ENCODE data around the gene RCN1.
"Not testable (repeated sequence)": the region's sequence is repeated elsewhere in the genome, so short reads cannot be mapped to it uniquely, and the experiment has no call there.

RCN1 gene

GRCh38 chr11:32063031-32063430 lies 27.8 kb upstream of the RCN1 start:
- H3K4me1 ChIP-seq (ENCODE audit: control insufficient read depth, insufficient read depth, low read length); H3K4me3 ChIP-seq (ENCODE audit: low read length); H3K9me3 ChIP-seq (ENCODE audit: control insufficient read depth, low read length); H3K36me3 ChIP-seq (ENCODE audit: control insufficient read depth, insufficient read depth, low read length); H3K9ac ChIP-seq (ENCODE audit: low read length): not testable (repeated sequence)
- H3K27me3 ChIP-seq (ENCODE audit: control insufficient read depth, insufficient read depth, low read length): peaks cover 30% of the 10 kb centered on the region

GRCh38 chr11:32065865-32066629 lies 24.8 kb upstream of the RCN1 start:
- H3K9ac ChIP-seq (ENCODE audit: low read length): no peak overlapping the region

GRCh38 chr11:32068134-32068870 lies 22.6 kb upstream of the RCN1 start:
- no peak overlapping the region for H3K4me3 ChIP-seq (ENCODE audit: low read length)
- H3K27me3 ChIP-seq (ENCODE audit: control insufficient read depth, insufficient read depth, low read length): peaks cover 49% of the 10 kb centered on the region
- H3K4me1 ChIP-seq (ENCODE audit: control insufficient read depth, insufficient read depth, low read length): no peaks in the 10 kb centered on the region
- H3K36me3 ChIP-seq (ENCODE audit: control insufficient read depth, insufficient read depth, low read length): no peaks in the 10 kb centered on the region
- no peaks in the 10 kb centered on the region for H3K9me3 ChIP-seq (ENCODE audit: control insufficient read depth, low read length)
- H3K9ac ChIP-seq (ENCODE audit: low read length): no peak overlapping the region

More at GRCh38 chr11:32065865-32066629, 24.8 kb upstream of the RCN1 start:
- Histone ChIP-seq H3K27me3 (ENCODE audit: control insufficient read depth, insufficient read depth, low read length) (peaks cover 46% of the 10 kb centered on the region), H3K9me3 (ENCODE audit: control insufficient read depth, low read length) (no peaks in the 10 kb centered on the region), H3K4me3 (ENCODE audit: low read length) (no peak overlapping the region), H3K4me1 (ENCODE audit: control insufficient read depth, insufficient read depth, low read length) (no peaks in the 10 kb centered on the region), H3K36me3 (ENCODE audit: control insufficient read depth, insufficient read depth, low read length) (no peaks in the 10 kb centered on the region)

- Histone ChIP-seq H3K4me1 (ENCODE audit: control insufficient read depth, insufficient read depth, low read length) (no peaks in the 10 kb centered on the region), H3K9me3 (ENCODE audit: control insufficient read depth, low read length) (no peaks in the 10 kb centered on the region), H3K9ac (ENCODE audit: low read length) (no peak overlapping the region), H3K27me3 (ENCODE audit: control insufficient read depth, insufficient read depth, low read length) (peaks cover 49% of the 10 kb centered on the region), H3K36me3 (ENCODE audit: control insufficient read depth, insufficient read depth, low read length) (no peaks in the 10 kb centered on the region), H3K4me3 (ENCODE audit: low read length) (no peak overlapping the region)
These were observed 21.4 kb upstream of the RCN1 start for GRCh38 chr11:32069361-32070058.

- Histone ChIP-seq H3K4me3 (ENCODE audit: low read length) (no peak overlapping the region), H3K27me3 (ENCODE audit: control insufficient read depth, insufficient read depth, low read length) (peaks cover 42% of the 10 kb centered on the region), H3K4me1 (ENCODE audit: control insufficient read depth, insufficient read depth, low read length) (no peaks in the 10 kb centered on the region), H3K36me3 (ENCODE audit: control insufficient read depth, insufficient read depth, low read length) (no peaks in the 10 kb centered on the region), H3K9me3 (ENCODE audit: control insufficient read depth, low read length) (no peaks in the 10 kb centered on the region), H3K9ac (ENCODE audit: low read length) (no peak overlapping the region)
These were observed 20.2 kb upstream of the RCN1 start for GRCh38 chr11:32070692-32071091.

- Histone ChIP-seq H3K9me3 (ENCODE audit: control insufficient read depth, low read length) (no peaks in the 10 kb centered on the region), H3K4me3 (ENCODE audit: low read length) (no peak overlapping the region), H3K27me3 (ENCODE audit: control insufficient read depth, insufficient read depth, low read length) (peaks cover 36% of the 10 kb centered on the region), H3K4me1 (ENCODE audit: control insufficient read depth, insufficient read depth, low read length) (no peaks in the 10 kb centered on the region), H3K36me3 (ENCODE audit: control insufficient read depth, insufficient read depth, low read length) (no peaks in the 10 kb centered on the region), H3K9ac (ENCODE audit: low read length) (no peak overlapping the region)
These were observed 19.1 kb upstream of the RCN1 start for GRCh38 chr11:32071811-32072210.

GRCh38 chr11:32072872-32073643 lies 17.8 kb upstream of the RCN1 start:
- Histone ChIP-seq H3K36me3 (ENCODE audit: control insufficient read depth, insufficient read depth, low read length) (no peaks in the 10 kb centered on the region), H3K9ac (ENCODE audit: low read length) (no peak overlapping the region), H3K9me3 (ENCODE audit: control insufficient read depth, low read length) (no peaks in the 10 kb centered on the region), H3K27me3 (ENCODE audit: control insufficient read depth, insufficient read depth, low read length) (peaks cover 29% of the 10 kb centered on the region), H3K4me1 (ENCODE audit: control insufficient read depth, insufficient read depth, low read length) (no peaks in the 10 kb centered on the region), H3K4me3 (ENCODE audit: low read length) (no peak overlapping the region)

- H3K4me1 ChIP-seq (ENCODE audit: control insufficient read depth, insufficient read depth, low read length): no peaks in the 10 kb centered on the region
- H3K9ac ChIP-seq (ENCODE audit: low read length): no peak overlapping the region
- no peaks in the 10 kb centered on the region for H3K9me3 ChIP-seq (ENCODE audit: control insufficient read depth, low read length)
- no peaks in the 10 kb centered on the region for H3K36me3 ChIP-seq (ENCODE audit: control insufficient read depth, insufficient read depth, low read length)
- peaks cover 24% of the 10 kb centered on the region for H3K27me3 ChIP-seq (ENCODE audit: control insufficient read depth, insufficient read depth, low read length)
- no peak overlapping the region for H3K4me3 ChIP-seq (ENCODE audit: low read length)
These were observed 17.2 kb upstream of the RCN1 start for GRCh38 chr11:32073644-32074026.

- Histone ChIP-seq H3K4me3 (ENCODE audit: low read length) (no peak overlapping the region), H3K27me3 (ENCODE audit: control insufficient read depth, insufficient read depth, low read length) (no peaks in the 10 kb centered on the region), H3K4me1 (ENCODE audit: control insufficient read depth, insufficient read depth, low read length) (peaks cover 8% of the 10 kb centered on the region), H3K9me3 (ENCODE audit: control insufficient read depth, low read length) (no peaks in the 10 kb centered on the region), H3K9ac (ENCODE audit: low read length) (no peak overlapping the region), H3K36me3 (ENCODE audit: control insufficient read depth, insufficient read depth, low read length) (no peaks in the 10 kb centered on the region)
These were observed 11.3 kb upstream of the RCN1 start for GRCh38 chr11:32079553-32079952.

GRCh38 chr11:32080361-32080980 lies 10.4 kb upstream of the RCN1 start:
- Histone ChIP-seq H3K9me3 (ENCODE audit: control insufficient read depth, low read length) (no peaks in the 10 kb centered on the region), H3K27me3 (ENCODE audit: control insufficient read depth, insufficient read depth, low read length) (no peaks in the 10 kb centered on the region), H3K36me3 (ENCODE audit: control insufficient read depth, insufficient read depth, low read length) (no peaks in the 10 kb centered on the region), H3K4me3 (ENCODE audit: low read length) (no peak overlapping the region), H3K9ac (ENCODE audit: low read length) (no peak overlapping the region), H3K4me1 (ENCODE audit: control insufficient read depth, insufficient read depth, low read length) (peaks cover 8% of the 10 kb centered on the region)

- Histone ChIP-seq H3K27me3 (ENCODE audit: control insufficient read depth, insufficient read depth, low read length) (no peaks in the 10 kb centered on the region), H3K4me1 (ENCODE audit: control insufficient read depth, insufficient read depth, low read length) (peaks cover 8% of the 10 kb centered on the region), H3K4me3 (ENCODE audit: low read length) (no peak overlapping the region), H3K36me3 (ENCODE audit: control insufficient read depth, insufficient read depth, low read length) (no peaks in the 10 kb centered on the region), H3K9ac (ENCODE audit: low read length) (no peak overlapping the region), H3K9me3 (ENCODE audit: control insufficient read depth, low read length) (no peaks in the 10 kb centered on the region)
These were observed 9.7 kb upstream of the RCN1 start for GRCh38 chr11:32081129-32081641.
